ENCODE data around the gene CFC1B.
"Not testable (repeated sequence)": the region's sequence is repeated elsewhere in the genome, so short reads cannot be mapped to it uniquely, and the experiment has no call there.

DNA sequence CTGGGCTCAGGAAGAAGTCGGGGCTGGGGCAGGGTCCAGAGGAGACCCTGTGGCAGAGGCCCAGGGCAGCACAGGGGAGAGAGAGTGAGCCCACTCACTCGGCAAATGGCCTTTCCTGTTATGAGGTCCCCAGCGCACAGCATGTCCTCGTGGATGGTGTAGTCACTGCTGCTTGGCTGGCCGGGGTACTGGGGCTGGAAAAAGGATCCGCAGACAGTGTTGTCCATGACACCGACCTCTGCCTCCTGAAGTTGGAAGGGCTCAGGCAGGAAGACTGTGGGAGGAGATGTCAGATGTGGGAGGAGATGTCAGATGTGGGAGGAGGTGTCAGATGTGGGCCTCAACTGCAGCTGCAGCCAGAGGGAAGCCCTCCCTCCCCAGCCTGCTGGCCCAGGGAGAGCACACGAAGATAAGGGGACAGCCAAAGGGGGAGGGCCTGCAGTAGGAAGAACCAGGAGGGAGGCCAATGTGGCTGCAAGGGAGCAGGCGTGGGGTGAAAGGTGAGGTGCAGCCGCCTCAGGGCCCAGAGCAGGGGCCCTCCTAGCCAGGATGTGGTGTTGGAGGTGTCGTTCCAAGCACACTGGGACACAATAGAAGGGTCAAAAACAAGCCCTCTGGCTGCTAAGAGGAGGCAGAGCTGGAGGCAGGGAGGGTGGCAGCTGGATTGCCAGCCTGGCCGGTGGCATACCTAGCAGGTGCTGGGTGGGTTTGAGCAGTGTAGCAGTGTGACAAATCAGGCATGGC, 22.9 kb downstream of the CFC1B start:
- TF ChIP-seq POLR2A (IDR thresholded peaks at IDR 0.05; ENCODE audit: borderline replicate concordance, extremely low read depth, insufficient read depth, insufficient read length); SP1 (IDR thresholded peaks at IDR 0.05; ENCODE audit: low read depth); JUND (IDR thresholded peaks at IDR 0.05); EZH2 (IDR thresholded peaks at IDR 0.05); EGR1 (IDR thresholded peaks at IDR 0.05; ENCODE audit: low read depth): not testable (repeated sequence)
- TF ChIP-seq, protein P1, sequence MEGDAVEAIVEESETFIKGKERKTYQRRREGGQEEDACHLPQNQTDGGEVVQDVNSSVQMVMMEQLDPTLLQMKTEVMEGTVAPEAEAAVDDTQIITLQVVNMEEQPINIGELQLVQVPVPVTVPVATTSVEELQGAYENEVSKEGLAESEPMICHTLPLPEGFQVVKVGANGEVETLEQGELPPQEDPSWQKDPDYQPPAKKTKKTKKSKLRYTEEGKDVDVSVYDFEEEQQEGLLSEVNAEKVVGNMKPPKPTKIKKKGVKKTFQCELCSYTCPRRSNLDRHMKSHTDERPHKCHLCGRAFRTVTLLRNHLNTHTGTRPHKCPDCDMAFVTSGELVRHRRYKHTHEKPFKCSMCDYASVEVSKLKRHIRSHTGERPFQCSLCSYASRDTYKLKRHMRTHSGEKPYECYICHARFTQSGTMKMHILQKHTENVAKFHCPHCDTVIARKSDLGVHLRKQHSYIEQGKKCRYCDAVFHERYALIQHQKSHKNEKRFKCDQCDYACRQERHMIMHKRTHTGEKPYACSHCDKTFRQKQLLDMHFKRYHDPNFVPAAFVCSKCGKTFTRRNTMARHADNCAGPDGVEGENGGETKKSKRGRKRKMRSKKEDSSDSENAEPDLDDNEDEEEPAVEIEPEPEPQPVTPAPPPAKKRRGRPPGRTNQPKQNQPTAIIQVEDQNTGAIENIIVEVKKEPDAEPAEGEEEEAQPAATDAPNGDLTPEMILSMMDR (IDR thresholded peaks at IDR 0.05 in 2 of 3, conservative IDR thresholded peaks at IDR 0.05 in 1 of 3; ENCODE audit: borderline replicate concordance in 1 of 3, insufficient read depth in 1 of 3, low read depth in 2 of 3, low read length in 2 of 3), result not testable (repeated sequence)

Measured in HCT116 (cell line).